GM18951 (cell line): ENCODE data around the gene MLPH.

Source experiments
- POLR2A ChIP-seq: IDR thresholded peaks from 4 replicates; pipeline ENCODE4 v1.6.1; 2011; ENCODE audit warnings: mild to moderate bottlenecking; ENCODE audit not compliant: insufficient read length, insufficient read depth; ENCODE audit errors: extremely low read depth
- in situ Hi-C: fragments of 300-500 bp; cut with MboI; formaldehyde crosslinking; loops from one replicate; pipeline ENCODE4 v1.12.0; 2022; ENCODE audit warnings: low sequenced_read_pairs, mixed read lengths, inconsistent platforms; ENCODE audit not compliant: unreplicated experiment

The MLPH gene

DNA sequence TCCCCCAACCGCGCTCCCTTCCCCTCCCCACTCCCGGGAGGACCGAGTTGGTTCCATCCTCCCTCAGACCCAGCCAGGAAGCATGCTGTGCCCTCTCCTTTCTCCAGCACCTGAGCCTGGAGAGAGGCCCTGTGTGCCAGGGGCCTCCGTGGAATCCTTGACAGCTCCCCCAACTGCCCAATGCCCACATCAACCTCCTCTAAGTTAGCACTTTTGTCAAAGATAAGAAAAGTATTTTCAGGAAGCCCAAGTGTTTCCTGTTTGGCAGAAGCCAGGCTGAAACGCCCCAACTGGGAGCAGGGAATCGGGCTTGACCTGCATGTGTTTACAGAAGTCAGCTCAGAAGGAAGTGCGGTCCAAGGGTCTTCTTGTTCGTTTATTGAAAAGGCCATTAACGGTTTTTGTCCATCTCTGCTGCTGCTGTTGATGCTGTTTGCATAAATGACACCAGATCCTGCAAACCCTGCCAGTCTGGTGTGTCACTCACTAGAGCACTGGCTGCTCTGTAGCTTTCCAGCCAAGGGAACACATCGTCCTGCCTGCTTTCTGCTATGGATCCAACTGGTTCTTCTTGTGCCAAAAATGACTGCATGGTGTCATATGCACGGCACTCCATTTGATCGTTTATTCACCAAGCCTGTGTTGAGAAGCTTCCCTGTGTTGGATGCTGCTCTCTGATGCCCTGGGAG, 37.7 kb upstream of the MLPH start:
- TF ChIP-seq POLR2A: no peak
- in situ Hi-C loops: no loop called here

DNA sequence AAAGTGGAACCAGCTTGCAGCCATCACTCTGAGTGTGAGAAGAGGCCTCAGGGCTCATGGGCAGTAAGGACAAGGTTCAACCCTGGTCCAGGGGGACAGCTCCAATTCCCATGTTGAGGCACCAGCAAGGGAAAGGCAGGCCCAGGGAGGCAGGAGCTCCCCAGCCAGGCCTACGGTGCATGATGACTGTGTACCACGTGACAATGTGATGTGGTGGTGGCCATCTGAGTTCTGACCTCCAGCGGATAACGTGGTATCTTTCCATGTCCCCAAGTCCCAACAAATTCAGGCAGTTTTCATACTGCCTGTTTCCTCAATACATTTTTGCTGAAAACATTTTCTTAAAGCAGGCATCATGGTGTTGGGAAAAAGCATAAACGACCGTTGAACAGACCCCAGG, 36.9 kb upstream of the MLPH start:
- in situ Hi-C loops: no loop called here
- TF ChIP-seq POLR2A: no peak

DNA sequence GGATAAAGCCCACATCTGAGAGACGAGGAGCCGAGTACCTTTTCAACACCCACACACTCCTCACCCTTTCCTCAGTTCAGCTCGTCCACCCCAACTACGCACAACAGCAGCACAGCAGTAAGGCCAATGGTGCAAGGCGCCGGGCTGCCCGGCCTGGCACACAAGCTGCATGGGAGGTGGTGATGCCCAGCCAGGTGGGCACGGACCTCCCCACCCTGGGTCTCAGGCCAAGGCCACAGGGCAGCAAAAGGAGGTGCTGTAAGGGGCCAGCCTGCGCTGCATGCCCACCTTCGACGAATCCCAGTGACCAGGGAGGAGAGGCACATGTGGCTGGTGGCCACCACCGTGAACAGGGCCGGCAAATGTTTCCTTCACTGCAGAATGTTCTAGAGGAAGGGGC, 36.5 kb upstream of the MLPH start:
- TF ChIP-seq POLR2A: no peak
- in situ Hi-C loops: no loop called here

DNA sequence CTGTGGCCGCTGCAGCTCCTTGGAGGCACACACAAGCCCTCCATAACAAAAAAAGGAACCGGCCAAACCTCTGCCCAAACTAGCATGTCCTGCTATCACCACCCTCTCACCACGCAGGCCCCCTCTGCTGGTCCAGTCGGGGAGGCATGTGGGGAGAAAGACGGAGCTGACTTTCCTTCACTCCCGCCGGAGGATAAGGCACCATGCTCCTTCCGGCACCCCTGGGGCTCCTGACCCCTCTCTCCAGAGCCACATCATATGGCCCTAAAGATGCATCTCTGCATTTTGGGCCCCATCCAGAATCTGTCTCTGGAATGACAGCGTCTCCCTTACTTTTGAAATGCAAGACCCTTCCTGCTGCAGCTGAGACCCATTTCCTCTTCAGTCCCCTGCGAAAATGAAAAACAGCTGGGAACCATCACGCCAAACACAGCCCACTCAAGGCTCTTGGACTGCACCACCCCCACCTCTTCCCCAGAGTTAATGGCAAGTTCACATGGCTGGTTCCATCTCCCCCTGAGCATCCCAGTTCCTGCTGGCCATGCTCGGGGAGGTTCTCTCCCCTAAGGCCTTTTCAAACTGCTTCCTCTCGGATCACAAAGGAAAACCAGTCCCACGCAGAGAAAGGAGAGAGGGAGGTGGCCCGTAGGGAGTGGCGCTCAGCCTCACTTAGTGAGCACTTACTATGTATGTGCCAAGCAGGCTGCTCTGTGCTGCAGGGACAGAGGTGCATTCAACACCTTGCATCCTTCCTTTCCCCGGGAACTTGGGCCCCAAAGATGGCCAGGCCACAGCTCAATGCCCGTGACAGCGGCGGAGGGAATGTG, 35.2 kb upstream of the MLPH start:
- in situ Hi-C loops: no loop called here

DNA sequence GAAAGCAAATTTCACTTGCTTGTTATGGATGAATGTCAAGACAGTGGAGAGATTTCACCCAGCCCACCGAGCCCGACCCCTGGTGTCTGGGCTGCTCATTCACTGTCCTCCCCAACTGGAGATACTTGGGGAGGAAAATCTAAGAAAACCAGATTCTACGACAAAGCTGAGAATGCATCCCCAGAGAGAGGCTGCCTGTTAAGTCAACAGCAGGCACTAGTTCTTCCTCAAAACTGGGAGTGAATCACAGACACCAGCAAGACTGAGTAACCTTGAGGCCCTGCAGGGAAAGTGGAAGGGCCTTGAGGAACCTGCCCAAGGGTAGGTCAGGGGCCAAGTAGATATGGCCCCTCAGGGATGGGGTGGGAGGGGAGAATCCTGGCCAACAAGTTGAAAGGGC, 34.2 kb upstream of the MLPH start:
- in situ Hi-C loops: no loop called here
- TF ChIP-seq POLR2A: no peak

More for the DNA sequence above, 35.2 kb upstream of the MLPH start:
- TF ChIP-seq POLR2A: no peak

DNA sequence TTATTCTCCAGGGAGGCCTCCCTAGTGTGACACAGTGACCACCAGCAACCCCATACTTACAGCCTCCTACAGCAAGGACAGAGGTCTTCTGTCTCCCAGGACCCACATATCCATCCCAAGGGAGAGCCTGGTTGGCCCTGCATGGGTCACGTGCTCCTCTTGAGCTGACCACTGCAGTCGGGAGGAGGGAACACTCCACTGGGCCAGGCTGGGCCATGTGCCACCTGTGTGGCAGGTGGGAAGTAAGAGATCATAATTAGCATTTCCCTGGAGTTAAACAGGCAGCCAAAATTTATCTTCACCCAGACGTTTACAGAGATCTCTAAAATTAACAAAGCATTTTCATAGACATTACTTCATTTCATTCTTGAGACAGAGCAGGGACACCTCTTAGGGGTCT, 33.4 kb upstream of the MLPH start:
- in situ Hi-C loops: no loop called here

DNA sequence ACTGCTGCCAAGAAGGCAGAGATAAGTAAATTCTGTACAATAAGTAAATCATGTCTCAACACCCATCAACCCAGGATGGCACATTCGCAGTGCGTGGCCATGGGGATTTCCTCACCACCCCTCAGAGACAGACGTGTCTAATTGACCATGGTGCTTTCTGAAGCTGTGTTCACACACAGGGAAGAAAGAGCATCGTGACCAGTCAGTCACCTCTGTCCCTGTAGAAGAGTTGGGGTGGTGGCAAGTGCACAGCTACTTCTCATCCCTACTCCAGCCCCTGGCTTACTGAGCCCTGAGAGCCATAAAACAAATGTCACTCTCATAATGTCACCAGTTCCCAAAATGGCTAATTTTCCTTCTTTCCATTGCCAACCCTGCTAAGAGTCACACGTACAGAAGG, 31.3 kb upstream of the MLPH start:
- in situ Hi-C loops: no loop called here

More for the DNA sequence above, 33.4 kb upstream of the MLPH start:
- no peak for TF ChIP-seq POLR2A

DNA sequence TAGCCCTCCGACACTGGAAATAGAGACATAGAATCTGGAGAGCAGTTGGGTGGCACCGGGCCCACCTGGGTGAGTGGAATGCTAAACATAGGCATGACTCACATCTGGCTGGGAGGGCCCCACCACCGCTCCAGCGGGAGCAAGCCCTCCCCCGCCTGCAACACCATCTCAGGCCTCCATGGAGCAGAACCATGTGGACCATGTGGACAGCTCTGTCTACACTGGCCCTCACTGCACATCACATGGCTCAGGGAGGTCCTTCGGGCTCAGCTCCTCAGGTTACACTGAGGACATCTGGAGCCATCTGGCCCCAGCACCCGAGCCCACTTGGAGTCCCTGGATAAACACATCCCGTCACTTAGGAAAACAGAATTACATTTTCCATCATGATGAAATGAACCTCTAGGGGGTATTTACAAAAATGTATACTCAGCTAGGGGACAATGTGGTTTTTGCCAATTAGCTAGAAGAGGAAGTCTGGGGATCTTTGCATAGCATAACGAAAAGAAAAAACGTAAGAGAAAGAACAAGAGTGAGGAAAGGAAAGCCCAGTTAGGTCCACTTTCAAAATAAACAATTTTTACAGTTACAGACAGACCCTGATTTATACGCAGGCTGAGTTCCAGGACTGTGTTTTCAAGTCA, 30.7 kb upstream of the MLPH start:
- in situ Hi-C loops: no loop called here
- TF ChIP-seq POLR2A: no peak

More for the DNA sequence above, 31.3 kb upstream of the MLPH start:
- TF ChIP-seq POLR2A: no peak

DNA sequence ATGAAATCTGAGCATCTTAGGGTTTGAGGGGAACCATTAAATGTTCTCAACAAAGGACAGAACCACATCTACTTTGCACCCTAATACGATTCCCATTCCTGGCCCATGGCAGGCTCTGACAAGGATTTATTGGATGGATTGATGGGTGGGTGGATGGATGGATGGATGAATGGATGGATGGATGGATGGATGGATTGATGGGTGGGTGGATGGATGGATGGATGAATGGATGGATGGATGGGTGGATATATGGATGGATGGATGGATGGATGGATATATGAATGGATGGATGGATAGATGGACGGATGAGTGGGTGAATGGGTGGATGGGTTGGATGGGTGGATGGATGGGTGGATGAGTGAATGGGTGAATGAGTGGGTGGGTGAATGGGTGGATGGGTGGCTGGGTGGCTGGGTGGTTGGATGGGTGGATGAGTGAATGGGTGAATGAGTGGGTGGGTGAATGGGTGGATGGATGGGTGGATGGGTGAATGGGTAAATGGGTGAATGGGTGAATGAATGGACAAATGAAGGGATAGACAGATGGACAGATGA, 29.6 kb upstream of the MLPH start:
- no peak for TF ChIP-seq POLR2A
- in situ Hi-C loops: no loop called here

DNA sequence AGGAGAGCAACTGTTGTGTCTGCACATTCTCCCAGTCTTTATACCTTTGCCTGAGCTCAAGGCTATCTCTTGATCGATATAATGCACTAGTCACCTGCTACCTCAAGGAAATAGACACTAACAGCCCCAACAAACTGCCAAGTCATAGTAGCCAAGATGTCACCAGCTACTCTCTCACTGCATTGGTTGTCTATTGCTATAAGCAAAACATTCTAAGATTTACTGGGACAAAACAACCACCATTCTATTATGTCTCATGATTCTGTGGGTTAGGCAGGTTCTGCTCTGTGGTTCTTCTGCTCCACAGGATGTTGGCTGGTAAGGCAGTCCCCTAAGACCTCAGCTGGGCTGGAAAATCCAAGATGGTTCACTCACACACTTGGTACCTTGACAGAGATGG, 28.5 kb upstream of the MLPH start:
- TF ChIP-seq POLR2A: no peak
- in situ Hi-C loops: no loop called here

DNA sequence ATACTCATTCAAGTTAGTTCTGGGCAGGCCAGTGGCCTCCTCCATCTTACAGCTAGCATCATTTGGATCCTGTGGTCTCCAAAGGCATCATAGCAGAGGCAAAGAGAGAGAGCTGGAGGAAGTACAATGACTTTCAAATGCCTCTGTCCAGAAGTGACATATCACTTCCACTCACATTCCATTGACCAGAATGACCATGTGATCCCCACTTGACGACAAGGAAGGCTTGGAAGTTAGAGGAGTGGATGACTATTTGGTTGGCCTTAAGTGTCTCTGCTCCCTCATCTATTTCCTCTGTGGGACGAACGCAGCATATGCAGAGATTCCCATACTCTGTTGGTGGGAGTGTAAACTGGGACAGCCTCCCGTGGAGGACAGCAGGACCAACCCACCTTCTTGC, 27.8 kb upstream of the MLPH start:
- no peak for TF ChIP-seq POLR2A
- in situ Hi-C loops: no loop called here

DNA sequence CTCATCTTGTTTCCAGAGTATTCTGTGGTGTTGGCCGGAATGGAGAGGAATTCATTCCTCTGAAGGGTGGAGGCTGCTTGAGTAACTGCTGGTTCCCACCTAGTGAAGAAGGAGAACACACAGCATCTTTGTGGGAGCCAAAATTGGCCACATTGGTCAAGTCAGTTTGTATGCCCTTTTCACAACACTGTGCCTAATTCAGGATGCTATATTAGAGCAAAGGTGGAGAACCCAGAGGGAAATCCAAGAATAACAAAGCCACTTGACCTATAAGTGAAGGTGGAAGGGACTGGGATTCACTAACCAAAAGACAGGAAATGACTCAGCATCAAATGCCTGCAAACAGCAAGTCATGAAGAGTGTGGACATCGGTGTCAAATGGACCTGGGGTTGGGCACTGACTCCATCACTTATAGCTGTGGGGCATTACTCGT, 27.3 kb upstream of the MLPH start:
- TF ChIP-seq POLR2A: no peak
- in situ Hi-C loops: no loop called here

DNA sequence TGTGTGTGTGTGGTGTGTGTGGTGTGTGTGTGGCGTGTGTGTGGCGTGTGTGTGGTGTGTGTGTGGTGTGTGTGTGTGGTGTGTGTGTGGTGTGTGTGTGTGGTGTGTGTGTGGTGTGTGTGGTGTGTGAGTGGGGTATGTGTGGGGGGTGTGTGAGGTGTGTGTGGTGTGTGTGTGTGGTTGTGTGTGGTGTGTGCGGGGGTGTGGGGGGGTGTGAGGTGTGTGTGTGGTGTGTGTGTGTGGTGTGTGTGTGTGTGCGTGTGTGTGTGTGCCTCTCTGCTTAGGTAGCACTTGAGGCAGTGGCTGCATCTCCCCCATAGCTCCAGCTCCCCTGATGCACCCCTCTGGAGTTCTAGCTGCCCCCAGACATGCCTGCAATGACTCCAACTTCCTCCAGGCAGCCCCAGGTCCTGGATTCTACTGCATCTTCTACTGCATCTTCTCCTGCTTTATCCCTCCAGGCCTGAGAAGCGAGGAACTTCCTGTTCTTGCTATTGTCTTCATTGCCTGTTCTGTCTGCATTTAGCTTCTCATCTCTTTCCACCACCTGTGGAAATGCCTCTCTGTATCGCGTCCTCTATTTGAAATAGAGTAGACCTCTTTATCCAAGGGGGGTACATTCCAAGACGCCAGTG, 22.2 kb upstream of the MLPH start:
- TF ChIP-seq POLR2A: no peak

More for the DNA sequence above, 22.2 kb upstream of the MLPH start:
- in situ Hi-C loops: no loop called here
